ENCODE measurements around the gene TTC9B. TPM values are rescaled to one million over a fixed set of nuclear protein-coding genes. Genes with fewer than 3 reads are reported as not detected.

Gene TTC9B
- total and polyA plus RNA-seq, 2 of the 8 experiments (the other 6 are each of a cell fraction or from before 2014, with no cell fraction given) = 0.26 TPM; not detected in 1

- Histone ChIP-seq H3K79me1 (ENCODE audit: low read depth, low read length) (no peaks in the 10 kb centered on the region; the same call in 1 of the 2 replicates), H3K27ac (ENCODE audit: low read depth, low read length) (no peak overlapping the region), H3K4me3 (ENCODE audit: extremely low read depth in 1 of 4, insufficient read depth in 2 of 4, low read depth in 3 of 4, low read length in 4 of 4) (no peak overlapping the region), H2BK20ac (ENCODE audit: low read length) (no peak overlapping the region), H2BK5ac (ENCODE audit: low read depth, low read length) (no peak overlapping the region), H2AK5ac (ENCODE audit: low read depth, low read length) (no peak overlapping the region), H2BK120ac (replicated peaks; ENCODE audit: low read depth, low read length) (no peak overlapping the region), H4K8ac (ENCODE audit: extremely low read depth, insufficient read depth, low read length) (peak overlapping the region; percentile 25; the same call in 1 of the 2 replicates), H3K14ac (ENCODE audit: insufficient read length) (no peak overlapping the region), H3K4me1 (replicated peaks in 1 of 4; ENCODE audit: control insufficient read depth in 3 of 4, insufficient read depth in 4 of 4, low read length in 3 of 4) (peaks cover 0 to 17% (median 11%) of the 10 kb centered on the region in 4 experiments; a peak in 6 of 7 replicates), H2BK15ac (ENCODE audit: low read length) (no peak overlapping the region), H4K91ac (replicated peaks; ENCODE audit: insufficient read length, low read length) (no peak overlapping the region), H2BK12ac (ENCODE audit: low read depth, low read length) (no peak overlapping the region), H3K4ac (replicated peaks; ENCODE audit: insufficient read length, low read depth, low read length) (no peak overlapping the region), H3K79me2 (ENCODE audit: control insufficient read depth in 1 of 2, insufficient read depth in 2 of 2, low read length in 2 of 2) (no peaks in the 10 kb centered on the region), H3K23ac (ENCODE audit: insufficient read length) (no peak overlapping the region), H2AFZ (ENCODE audit: low read length) (no peak overlapping the region), H3K27me3 (replicated peaks in 1 of 4; ENCODE audit: control insufficient read depth in 3 of 4, extremely low read depth in 1 of 4, insufficient read depth in 3 of 4, low read length in 3 of 4) (no peaks in the 10 kb centered on the region), H4K20me1 (replicated peaks in 1 of 2; ENCODE audit: control insufficient read depth in 1 of 2, insufficient read depth in 2 of 2, low read length in 2 of 2) (peaks cover 0 to 9% of the 10 kb centered on the region in 2 experiments), H3K9ac (replicated peaks in 1 of 4; ENCODE audit: extremely low read depth in 1 of 4, low read depth in 3 of 4, low read length in 3 of 4) (no peak overlapping the region), H4K5ac (ENCODE audit: insufficient read length, low read depth, low read length) (no peak overlapping the region), H3K18ac (ENCODE audit: extremely low read depth, low read length) (no peak overlapping the region), H3K36me3 (ENCODE audit: control insufficient read depth in 2 of 4, insufficient read depth in 4 of 4, low read length in 3 of 4) (peaks cover 4 to 28% (median 9%) of the 10 kb centered on the region in 4 experiments; a peak in 6 of 8 replicates), H3K56ac (replicated peaks; ENCODE audit: insufficient read length, low read depth, low read length) (no peak overlapping the region), H3K23me2 (ENCODE audit: low read depth, low read length) (no peaks in the 10 kb centered on the region), H3K9me3 (ENCODE audit: insufficient read depth in 2 of 2, low read depth in 1 of 2, low read length in 1 of 2) (no peaks in the 10 kb centered on the region), H3K4me2 (ENCODE audit: insufficient read depth in 1 of 2, low read depth in 2 of 2, low read length in 2 of 2) (no peak overlapping the region)
- FAIRE-seq (no peak), DNase-seq (ENCODE audit: low read depth in 1 of 2, low spot score in 2 of 2) (no peak)
- ChIA-PET CTCF (ENCODE audit: partially characterized antibody) (interaction anchor here (0.7 to 3.5 kb wide), 8 partner anchors 8 to 75 kb away, joined by 3 to 13 read pairs (median 8); no protein-coding TSS in a partner anchor), POLR2A (ENCODE audit: partially characterized antibody) (interaction anchor here (0.7 kb wide), 1 partner anchor 10 kb away, joined by 4 read pairs; no protein-coding TSS in a partner anchor)
- no peak for TF ChIP-seq EZH2 (IDR thresholded peaks at IDR 0.05; ENCODE audit: low read depth, low read length, severe bottlenecking)
- no peak for TF ChIP-seq RNF2 (IDR thresholded peaks at IDR 0.05; ENCODE audit: borderline replicate concordance, low read depth, low read length, missing control alignments, poor library complexity, severe bottlenecking)
- TF ChIP-seq KDM4A (IDR thresholded peaks at IDR 0.05; ENCODE audit: low read depth, low read length, severe bottlenecking) = no peak
- TF ChIP-seq NRF1 (IDR thresholded peaks at IDR 0.05; ENCODE audit: low read depth, low read length) = no peak
- WGBS, 2 experiments (ENCODE audit: extremely low coverage in 1 of 2, insufficient coverage in 1 of 2, insufficient read length in 1 of 2, insufficient replicate concordance in 2 of 2, low coverage in 1 of 2, low lambda C conversion rate in 2 of 2, missing lambda C conversion rate in 1 of 2) = 96% methylated on average over 6 of the region's 6 CpGs; no CpG with 5 or more reads in 1 of the 2 experiments
These were observed 18.2 kb upstream of the TTC9B start for GRCh38 chr19:40236366-40236765.

All from H1 (cell line).